Stimulated activated CD4-positive, alpha-beta T cell treated with anti-CD3 and anti-CD28 coated beads, Interleukin-2, amount 100 ng/mL, for 4 hours (primary cell): ENCODE measurements around the gene LGR5.
"Not testable (repeated sequence)": the region's sequence is repeated elsewhere in the genome, so short reads cannot be mapped to it uniquely, and the experiment has no call there.

Experiments used
- DNase-seq: peaks from one replicate; pipeline ENCODE4 v3.0.0-alpha.2; 2020; ENCODE audit warnings: low read depth

The LGR5 gene

DNA sequence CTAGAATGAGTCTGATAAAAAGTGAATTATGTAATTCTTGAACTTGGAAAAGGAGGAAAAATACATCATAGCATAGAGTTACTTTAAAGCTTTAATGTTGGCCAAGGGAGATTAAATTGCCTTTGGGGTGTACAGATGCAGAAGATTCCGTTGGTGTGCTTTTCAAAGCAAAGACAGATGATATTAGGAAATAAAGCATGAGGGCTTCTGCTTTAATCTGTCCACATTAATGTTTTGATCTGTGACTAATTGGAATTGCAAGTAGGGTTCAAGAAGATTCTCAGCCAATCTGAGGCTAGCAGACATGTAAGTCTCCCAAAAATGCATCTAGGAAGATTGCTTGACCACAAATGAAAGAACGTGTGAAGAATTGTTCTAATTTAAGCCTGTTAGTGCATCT lies 35.2 kb downstream of the LGR5 start:
- DNase-seq = no peak

DNA sequence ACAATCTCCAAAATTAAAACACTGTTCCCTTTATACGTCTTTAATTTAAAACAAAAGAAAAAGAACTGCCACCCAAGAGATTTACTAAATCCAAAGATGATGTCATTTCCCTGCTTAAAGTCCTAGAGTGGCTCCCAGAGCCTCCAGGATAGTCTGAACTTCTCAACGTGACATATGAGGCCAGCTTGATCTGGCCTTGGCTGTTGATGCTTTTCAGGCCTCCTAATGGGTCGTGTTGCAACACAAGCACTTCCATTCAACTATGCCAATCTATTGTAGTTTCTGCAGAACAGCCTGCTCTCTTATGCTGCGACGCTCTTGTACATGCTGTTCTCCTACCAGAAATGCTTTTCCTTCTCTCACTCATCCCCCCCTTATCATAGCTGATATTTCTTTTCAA lies 35.7 kb downstream of the LGR5 start:
- DNase-seq = no peak

GRCh38 chr12:71476513-71476912 lies 36.9 kb downstream of the LGR5 start:
- DNase-seq = no peak

DNA sequence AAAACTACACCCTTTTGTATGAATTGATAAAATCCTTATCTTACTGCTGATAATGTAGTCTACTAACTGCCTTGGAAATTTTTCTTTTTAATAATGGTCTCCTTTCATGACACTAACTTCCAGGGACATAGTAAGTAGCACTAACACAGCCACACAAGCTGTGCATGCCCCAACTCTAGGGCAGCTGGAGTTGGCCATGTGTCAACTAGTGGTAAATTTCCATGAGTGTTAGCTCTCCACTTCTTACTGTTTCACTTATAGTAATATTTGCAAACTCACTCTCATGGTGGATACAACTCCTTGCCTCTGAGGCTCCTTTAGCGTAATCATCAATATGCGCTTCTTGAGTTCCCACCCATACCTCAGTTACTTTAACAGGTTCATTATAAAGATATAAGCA lies 38.0 kb downstream of the LGR5 start:
- no peak for DNase-seq

GRCh38 chr12:71478270-71478669 lies 38.7 kb downstream of the LGR5 start:
- no peak for DNase-seq

GRCh38 chr12:71484272-71484905 lies 44.8 kb downstream of the LGR5 start:
- DNase-seq = no peak

DNA sequence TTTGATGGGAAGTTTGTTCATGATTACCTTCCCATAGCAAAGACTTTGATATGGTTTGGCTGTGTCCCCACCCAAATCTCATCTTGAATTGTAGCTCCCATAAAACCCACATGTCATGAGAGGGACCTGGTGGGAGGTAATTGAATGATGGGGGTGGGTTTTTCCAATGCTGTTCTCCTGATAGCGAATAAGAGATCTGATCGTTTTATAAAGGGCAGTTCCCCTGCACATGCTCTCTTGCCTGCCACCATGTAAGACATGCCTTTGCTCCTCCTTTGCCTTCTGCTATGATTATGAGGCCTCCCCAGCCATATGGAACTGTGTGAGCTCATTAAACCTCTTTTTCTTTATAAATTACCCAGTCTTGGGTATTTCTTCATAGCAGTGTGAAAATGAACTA lies 51.2 kb downstream of the LGR5 start:
- not testable (repeated sequence) for DNase-seq

DNA sequence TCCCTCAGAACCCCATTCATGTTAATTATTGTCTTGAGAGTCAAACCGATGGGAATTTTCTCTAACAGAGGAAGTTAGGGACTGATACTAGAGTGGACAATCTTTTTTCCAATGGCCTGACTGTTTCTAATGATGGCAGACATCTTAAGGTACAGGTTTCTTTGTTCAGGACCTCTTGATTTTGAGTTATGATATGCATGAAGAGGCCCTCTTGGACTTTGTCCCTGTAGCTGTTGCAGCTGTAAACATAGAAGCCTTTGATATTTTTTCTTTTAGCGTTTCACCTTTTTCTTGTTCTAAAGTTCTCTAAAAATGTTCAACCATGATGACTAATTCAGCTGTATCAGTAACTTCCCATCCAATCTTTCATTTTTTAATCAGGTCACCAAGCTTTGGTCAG lies 53.0 kb downstream of the LGR5 start:
- DNase-seq = no peak

DNA sequence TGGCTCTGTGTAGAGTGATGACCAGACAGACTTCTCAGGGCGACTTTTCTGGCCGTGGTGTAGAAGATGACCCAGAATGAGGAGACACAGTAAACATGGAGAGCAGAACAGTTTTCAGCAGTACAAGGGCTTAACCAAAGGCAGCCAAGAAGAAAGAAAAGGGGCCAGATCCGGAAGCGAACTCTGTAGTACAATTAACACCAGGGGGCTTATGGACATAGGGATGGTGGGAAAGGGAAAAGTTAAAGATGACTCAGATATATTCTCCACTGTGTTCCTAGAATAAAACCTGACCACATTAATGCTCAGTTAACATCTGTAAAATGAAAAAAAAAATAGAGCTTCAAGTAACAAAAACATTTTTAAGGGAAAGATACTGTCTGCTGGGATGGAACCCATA lies 60.2 kb downstream of the LGR5 start:
- no peak for DNase-seq

- DNase-seq = no peak
These were observed 64.2 kb downstream of the LGR5 start for GRCh38 chr12:71503579-71504391.

- no peak for DNase-seq
These were observed 64.9 kb downstream of the LGR5 start for GRCh38 chr12:71504476-71504875.

GRCh38 chr12:71509705-71510104 lies 70.1 kb downstream of the LGR5 start:
- DNase-seq = no peak

DNA sequence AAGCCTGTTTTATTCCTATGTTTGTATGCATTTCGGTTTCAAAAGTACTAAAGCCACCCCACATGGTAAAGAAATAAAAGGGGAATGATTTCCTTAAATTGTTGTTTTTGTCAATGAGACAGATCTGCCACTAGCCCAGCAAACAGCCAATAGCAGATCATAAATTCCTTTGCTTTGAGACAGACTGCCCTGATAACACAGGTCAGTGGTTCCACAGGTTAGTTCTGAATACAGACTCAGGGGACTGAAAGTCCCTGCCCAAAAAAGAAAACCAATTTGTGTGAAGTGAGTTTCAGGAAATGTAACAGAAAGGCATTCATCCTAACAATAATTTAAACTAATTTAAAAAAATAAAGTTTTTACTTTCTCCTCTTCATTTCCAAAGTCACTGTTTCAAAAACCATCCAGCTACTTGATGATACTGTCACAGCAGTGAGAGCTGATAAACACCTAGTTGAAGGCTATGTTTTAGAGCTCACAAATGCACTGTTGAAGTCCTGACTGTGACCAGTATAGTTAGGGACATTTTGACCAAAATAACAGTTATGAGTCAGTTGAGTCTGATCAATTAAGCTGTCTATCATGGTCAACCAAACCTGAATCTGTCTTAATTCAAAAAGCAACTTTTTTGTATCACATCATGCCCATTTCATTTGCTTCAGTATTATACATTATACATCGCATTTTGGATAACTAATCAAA lies 77.7 kb downstream of the LGR5 start:
- DNase-seq = no peak

- no peak for DNase-seq
These were observed 81.5 kb downstream of the LGR5 start for GRCh38 chr12:71521125-71521524.

DNA sequence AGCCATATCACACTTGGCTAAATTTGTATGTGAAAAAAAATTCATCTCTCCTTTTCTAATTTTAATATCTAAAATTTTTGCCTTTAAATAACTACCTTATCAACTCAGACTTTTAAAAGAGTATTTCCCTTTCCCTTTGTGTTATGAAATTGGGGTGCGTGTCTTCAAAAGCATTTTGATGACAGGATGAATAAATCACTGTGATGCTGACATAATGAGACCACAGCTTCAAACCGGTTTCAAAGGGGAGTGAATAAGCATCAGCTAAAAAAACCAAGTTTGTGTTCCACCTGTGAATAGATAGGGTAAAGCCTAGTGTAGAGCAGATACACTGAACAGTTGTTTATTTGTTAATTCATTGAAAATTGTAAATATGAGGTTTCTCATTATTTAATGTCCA lies 85.0 kb downstream of the LGR5 start:
- no peak for DNase-seq

GRCh38 chr12:71533703-71534102 lies 94.1 kb downstream of the LGR5 start:
- DNase-seq = no peak

DNA sequence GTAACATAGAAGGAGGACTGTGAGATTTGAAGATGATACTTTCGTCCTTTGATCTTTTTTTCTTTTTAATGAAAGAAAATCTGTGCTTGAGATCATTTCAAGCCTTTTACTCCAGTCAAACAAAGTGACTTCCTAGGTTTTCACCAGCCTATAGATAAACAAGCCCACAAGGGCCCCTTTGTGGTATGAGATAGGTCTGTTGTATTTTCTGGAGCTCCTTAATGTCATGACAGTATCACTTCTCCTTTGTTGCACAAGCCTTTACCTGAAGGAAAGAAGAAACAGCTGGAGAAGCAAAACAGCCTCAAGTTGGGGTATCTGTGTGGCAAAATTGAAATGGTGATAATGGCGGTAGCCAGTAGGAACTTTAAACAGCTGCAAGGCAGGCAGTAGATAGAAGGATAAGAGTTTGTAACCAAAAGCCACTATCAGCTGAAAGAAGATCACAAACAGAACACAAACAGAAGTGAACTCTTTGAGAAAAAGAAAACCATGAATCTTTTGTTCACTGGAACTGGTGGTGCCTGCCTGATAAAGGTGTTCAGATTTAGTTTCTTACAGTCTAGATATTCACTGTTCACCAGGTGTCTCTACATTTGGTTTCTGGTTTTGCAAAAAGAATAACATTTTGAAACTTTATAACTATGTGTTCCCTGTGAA lies 96.8 kb downstream of the LGR5 start:
- no peak for DNase-seq

DNA sequence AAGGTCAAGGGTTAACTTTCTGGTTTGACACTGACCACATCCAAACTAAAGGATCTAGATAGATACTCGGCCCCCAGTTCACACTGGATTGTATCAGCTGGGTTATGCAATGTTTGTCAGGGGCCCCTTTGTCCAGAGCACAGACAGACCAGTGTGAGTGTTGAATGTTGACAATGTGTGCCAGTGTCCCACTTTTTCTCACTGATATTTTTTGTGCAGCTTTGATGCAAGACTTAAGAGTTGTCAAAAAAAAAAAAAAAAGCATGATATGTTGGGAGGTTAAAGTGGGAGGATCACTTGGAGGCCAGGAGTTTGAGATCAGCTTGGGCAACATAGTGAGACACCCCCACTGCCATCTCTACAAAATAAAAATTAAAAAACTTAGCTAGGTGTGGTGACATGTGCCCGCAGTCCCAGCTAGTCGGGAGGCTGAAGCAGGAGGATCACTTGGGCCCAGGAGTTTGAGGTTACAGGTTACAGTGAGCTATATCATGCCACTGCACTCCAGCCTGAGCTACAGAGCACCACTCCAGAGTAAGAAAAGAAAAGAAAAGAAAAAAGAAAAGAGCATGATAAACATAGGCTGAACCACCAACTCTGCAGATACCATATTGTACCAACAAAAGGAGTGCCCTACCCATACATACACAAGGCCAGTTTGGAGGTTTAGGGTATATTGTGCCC lies 97.5 kb downstream of the LGR5 start:
- no peak for DNase-seq

DNA sequence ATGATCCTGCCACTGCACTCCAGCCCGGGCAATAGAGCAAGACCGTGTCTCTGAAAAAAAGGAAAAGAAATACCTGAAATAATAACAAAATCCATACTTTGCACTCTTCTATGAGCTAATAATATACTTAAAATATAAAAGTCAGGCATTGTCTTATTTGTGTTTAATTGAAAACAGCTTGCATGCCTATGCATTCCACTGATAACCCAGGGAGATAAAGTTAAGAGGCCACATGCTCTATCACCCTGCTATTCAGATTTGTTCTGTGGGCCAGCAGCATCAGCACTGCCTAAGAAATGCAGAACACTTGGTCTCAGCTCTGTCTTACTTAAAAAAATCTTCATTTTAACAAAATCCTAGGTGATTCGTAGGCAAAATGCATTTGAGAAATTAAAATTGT lies 99.2 kb downstream of the LGR5 start:
- no peak for DNase-seq

DNA sequence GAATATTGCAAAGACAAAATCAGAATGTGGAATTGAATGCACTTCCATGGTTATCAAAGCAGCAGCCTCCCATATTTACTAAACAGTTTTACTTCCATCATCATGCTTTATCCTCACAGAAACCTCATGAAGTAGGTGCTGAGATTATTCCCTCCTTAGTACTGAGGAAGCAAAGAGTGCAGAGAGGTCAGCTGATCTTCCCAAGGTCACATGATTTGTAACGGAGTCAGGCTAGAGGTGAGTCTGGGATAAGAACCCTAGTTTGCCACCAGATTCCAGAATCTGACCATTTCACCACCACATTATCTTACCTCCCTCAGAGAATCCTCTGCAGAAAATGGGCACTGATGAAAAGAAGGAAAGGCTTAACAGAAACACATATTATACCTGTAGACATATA lies 102.0 kb downstream of the LGR5 start:
- no peak for DNase-seq

DNA sequence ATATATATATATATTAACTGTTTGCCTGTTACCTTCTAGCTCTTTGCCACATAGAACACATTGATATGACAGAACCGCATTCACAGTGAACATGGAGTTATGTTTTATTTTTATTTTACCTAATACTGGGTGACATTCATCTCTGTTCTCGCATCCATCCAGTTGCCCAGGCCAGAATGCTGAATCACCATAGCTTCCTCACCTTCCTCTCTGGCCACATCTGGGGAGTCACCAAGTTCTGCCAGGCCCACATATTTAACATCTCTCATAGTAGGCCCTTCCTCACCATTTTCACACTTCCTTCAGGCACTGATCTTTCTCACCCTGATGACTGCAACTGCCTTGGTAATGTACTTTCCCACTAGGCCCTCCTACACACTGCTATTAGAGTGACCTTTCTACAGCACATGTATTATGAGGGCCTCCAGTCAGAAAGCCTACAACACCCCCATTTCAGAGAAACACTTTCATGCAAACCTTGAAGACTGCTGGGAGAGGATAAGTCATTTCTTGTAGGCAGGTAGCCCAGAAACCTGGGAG lies 106.8 kb downstream of the LGR5 start:
- DNase-seq = no peak

- no peak for DNase-seq
These were observed 109.3 kb downstream of the LGR5 start for GRCh38 chr12:71548893-71549292.
